AG09309 (cell line): ENCODE data around the gene DLG1.

Source experiments
- DNase-seq: peaks from one replicate; pipeline ENCODE4 v3.0.0-alpha.2; 2010; ENCODE audit warnings: low read depth
- H3K4me3 ChIP-seq: 2 replicates; pipeline ENCODE4 v1.5.1; 2011; ENCODE audit warnings: mild to moderate bottlenecking, low read depth, low read length, moderate library complexity; ENCODE audit not compliant: control insufficient read depth
- CTCF ChIP-seq: IDR thresholded peaks from 2 replicates; pipeline ENCODE4 v1.5.1; 2011; ENCODE audit warnings: mild to moderate bottlenecking, low read depth, low read length, inconsistent platforms; ENCODE audit not compliant: insufficient read depth, control insufficient read depth; ENCODE audit errors: missing control alignments

Gene DLG1

GRCh38 chr3:197295871-197296270, 2.5 kb downstream of the DLG1 start:
- no peak for TF ChIP-seq CTCF
- DNase-seq = no peak
- no peak overlapping the region for H3K4me3 ChIP-seq

GRCh38 chr3:197293605-197294237, 4.7 kb downstream of the DLG1 start:
- no peak for TF ChIP-seq CTCF
- DNase-seq = no peak
- H3K4me3 ChIP-seq = no peak overlapping the region

- no peak for DNase-seq
- no peak overlapping the region for H3K4me3 ChIP-seq
- TF ChIP-seq CTCF = no peak
These were observed 5.8 kb downstream of the DLG1 start for GRCh38 chr3:197292648-197293047.

- no peak for DNase-seq
- no peak for TF ChIP-seq CTCF
- H3K4me3 ChIP-seq = no peak overlapping the region
These were observed 6.2 kb downstream of the DLG1 start for GRCh38 chr3:197292083-197292646.

- TF ChIP-seq CTCF = no peak
- no peak for DNase-seq
These were observed 8.7 kb downstream of the DLG1 start for GRCh38 chr3:197289726-197290125.

GRCh38 chr3:197286678-197287077, 11.7 kb downstream of the DLG1 start:
- TF ChIP-seq CTCF = no peak
- DNase-seq = no peak
- no peak overlapping the region for H3K4me3 ChIP-seq

More at GRCh38 chr3:197289726-197290125, 8.7 kb downstream of the DLG1 start:
- no peak overlapping the region for H3K4me3 ChIP-seq
